NK-92 (cell line): ENCODE data around the gene UQCC2.

Experiments
- DNase-seq: peaks from one replicate; lab custom pipeline; 2025; ENCODE audit not compliant: unreplicated experiment; lab: John Stamatoyannopoulos, UW

UQCC2 gene

GRCh38 chr6:33711140-33712129, at the start of gene UQCC2:
TSS of gene UQCC2 (minus strand) at chr6:33711700. CDS start at chr6:33711686, 14 bp downstream.
- DNase-seq, result peak; percentile 85

DNA sequence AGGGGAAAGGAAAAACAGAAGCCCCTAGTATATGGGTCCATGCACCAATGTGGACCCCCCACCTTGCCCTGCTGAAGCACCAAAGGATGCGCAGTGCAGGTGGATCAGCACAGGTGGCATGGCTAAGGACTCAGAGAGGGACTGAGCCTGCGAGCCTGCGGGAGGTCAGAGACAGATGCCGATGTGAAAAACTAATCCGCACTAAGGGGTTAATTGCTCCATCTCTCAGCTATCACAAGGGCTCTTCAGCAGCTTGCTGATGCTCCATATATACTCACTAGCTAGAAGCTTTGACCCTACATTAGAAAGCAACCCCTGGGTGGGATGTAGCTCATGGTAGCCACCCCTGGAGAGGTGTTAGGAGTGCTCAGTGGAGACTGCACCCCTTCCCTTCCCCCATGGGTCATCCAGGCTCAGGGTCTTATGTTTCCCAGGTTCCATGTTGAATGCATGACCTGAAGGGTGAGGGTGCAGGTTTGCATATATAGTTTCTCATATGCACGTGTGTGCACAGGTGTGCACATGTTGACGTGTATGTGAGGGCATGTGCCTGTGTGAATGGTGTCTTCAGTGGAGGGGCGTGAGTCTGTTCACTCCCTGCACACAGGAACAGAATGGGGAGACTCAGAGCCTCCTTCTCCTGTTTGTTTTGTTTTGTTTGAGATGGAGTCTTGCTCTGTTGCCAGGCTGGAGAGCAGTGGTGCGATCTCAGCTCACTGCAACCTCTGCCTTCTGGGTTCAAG, 48.6 kb upstream of the UQCC2 start:
- no peak for DNase-seq

DNA sequence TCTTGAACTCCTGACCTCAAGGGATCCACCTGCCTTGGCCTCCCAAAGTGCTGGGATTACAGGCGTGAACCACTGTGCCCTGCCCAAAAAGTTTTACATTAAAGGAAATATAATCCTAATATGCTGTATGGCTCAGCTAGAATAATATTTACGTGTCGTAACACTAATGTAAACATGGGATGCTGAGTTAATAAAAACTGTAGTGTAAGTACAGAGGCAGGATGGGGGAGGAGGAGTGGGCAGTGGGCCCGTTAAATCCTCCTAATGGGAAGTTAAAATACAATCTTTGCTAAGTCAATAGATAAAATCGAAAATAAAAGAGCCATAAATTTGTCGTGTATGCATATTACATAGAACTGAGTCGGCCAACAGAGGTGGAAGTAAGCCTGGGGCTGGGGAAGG, 47.3 kb upstream of the UQCC2 start:
- DNase-seq, result no peak

DNA sequence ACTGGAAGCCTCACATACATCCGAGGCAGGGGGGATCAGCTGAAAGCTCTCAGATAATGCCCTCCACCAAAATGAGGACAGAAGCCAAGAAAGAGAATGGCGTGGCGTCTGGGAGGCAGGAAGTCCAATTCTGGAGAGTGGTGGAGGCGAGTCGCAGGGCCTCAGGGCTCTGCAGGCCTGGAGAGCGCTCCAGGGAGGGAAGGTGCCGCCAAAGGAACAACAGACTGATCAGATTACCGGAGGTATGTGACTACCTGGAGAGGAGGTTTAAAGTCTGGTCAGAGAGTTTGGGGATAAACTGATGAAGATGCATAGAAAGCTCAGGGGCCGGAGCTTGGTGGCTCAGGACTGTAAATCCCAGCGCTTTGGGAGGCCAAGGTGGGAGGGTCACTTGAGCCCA, 46.4 kb upstream of the UQCC2 start:
- DNase-seq, result no peak

- no peak for DNase-seq
These were observed 45.6 kb upstream of the UQCC2 start for GRCh38 chr6:33757113-33757512.

- no peak for DNase-seq
These were observed 44.9 kb upstream of the UQCC2 start for GRCh38 chr6:33756211-33756954.

DNA sequence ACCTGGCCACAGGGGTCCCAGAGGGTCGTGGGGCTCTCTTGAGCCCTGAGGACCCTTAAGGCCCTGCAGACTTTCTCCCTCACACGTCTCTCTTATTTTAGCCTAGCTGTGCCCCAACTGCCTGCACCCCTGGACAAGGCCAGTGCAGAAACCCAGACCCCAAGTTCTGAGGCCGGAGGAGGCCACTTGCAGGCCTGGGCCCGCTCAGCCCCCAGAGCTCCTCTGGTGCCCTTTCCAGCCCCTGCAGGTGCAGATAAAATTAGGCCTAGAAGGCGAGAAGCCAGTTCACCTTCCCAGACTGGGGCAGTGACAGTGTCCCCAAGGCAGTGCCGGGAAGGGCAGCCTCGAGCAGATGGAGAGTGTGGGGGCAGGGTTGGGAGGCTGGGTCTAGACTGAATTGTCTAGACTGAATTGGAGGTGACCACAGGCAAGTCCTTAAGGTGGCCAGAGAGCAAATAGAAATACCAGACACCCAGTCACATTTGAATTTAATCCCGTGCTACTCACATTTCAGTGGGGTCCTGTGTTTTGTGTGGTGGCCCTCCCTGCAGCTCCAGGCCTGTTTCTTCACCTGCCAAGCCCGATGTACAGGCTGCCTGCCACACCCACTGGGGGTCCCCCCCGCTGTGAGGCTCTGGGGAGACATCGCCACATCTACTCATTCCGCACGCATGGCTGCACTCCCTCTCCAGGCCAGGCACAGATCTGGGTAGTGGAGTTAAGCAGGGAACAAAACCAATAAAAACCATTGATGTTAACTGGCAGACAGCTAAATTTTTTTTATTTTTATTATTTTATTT, 43.8 kb upstream of the UQCC2 start:
- DNase-seq, result no peak

DNA sequence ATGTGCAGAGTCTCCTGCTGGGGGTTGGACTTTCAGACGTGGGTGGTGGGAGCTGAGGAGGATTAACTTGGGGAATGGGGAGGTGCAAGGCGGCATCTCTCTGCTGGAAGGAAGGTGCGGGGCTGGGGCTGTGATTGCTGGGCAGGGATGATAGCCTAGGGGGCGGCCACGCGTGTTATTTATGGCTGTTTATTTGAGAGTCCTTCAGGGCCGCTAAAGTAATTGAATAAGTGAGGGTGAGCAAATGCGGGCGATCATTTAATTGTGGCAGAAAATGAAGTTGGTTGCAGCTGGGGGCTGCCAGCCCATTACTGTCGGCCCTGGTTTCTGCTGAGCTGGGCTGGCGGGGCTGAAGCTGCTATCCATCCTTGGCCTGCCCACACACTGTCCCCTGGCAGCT, 42.7 kb upstream of the UQCC2 start:
- DNase-seq, result no peak

DNA sequence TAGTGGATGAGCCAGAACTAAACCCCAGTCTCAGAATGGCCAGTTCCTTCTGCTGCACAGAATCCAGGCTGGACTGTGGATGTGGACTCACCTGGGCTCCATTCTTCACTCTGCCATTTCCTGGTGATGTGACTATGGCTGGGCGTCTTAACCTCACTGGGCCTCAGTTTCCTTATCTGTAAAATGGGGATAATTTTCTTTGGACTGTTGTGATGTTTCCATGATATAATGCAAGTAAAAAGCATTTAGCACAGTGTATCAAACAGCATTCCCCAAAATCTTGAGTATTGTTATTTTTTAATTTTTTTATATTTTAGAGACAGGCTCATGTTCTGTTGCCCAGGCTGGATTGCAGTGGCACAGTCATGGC, 41.1 kb upstream of the UQCC2 start:
- DNase-seq, result no peak

DNA sequence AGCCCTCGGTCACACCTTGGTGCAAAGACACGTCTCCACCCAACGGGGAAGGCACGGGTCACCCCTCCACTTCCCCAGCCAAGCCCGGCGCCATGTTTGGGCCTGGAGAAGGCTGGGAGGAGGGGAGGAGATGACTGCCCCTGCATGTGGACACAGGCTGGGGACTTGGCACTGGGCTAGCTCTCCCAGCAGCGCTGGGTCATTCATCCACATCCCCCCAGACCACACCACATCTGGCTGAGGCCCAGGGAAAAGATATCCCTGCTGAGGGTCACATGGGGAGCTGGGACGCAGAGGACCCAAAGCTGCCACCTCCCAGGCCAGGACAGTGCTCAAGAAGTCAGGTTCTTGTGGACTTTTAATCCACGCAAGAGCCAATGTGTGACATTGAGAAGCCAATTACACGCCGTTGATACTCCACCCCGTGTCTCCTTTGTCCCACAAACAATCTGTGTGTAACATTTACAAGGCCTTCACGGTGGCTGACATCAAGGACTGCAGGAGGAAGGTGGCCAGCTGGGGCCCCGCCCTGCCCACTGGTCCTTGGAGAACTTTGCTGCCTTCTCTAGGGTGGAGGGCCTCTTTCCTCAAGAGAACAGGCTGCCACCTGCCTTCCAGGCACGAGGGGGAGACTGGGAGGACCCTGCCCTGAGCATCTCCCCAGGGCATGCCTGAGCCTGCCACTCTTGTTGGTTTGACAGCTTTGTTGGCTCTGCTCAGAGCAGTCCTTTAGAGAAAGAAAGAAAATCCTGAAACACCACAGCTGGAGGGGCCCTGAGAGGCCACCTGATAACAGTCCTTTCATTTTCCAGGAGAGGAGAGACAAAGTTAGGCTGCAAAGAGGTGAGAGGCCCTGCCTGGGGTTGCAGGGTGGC, 40.5 kb upstream of the UQCC2 start:
- DNase-seq, result no peak

GRCh38 chr6:33750244-33750991, 38.9 kb upstream of the UQCC2 start:
- DNase-seq, result no peak

GRCh38 chr6:33749401-33749800, 37.9 kb upstream of the UQCC2 start:
- no peak for DNase-seq

GRCh38 chr6:33748841-33749240, 37.3 kb upstream of the UQCC2 start:
- no peak for DNase-seq

GRCh38 chr6:33747823-33748222, 36.3 kb upstream of the UQCC2 start:
- DNase-seq, result no peak

- no peak for DNase-seq
These were observed 35.2 kb upstream of the UQCC2 start, which contains the start of gene IP6K3 for GRCh38 chr6:33746651-33747100. TSS of gene IP6K3 (minus strand) at chr6:33746905. CDS start at chr6:33735476, 11,429 bp downstream.

DNA sequence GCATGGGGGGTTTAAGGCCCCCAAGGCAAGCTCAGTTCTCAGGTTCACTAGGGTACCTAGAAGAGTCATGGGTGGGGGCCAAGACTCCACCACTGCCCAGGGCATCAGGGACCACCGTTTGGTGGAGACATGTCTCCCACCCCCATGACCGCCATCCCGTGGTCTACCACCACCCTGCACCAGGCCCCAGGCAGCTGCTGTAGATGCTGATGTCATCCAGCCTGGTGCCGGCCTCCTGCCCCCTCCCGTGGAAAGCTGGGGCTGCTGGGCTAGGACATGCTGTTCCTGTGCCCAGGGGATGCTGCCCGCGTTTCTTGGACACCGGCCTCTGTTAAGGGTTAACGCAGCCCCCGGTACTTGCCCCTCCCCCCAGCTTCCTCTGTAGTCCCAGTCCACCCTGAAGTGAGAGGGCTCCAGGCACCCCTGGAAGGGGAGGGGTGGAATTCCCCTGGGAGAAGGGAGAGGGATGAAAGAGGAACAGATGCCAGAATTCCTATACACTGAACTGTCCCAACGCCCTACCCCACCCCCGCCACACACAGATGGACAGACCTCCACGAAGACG, 34.6 kb upstream of the UQCC2 start:
- no peak for DNase-seq

- DNase-seq, result no peak
These were observed 34.0 kb upstream of the UQCC2 start for GRCh38 chr6:33745548-33745947.

- no peak for DNase-seq
These were observed 33.5 kb upstream of the UQCC2 start for GRCh38 chr6:33744895-33745546.
